H4 (cell line): Measurements from ENCODE around the gene BEAN1. TPM values are rescaled to one million over a fixed set of nuclear protein-coding genes. Genes with fewer than 3 reads are reported as not detected.

Experiments
- DNase-seq: peaks from one replicate; pipeline ENCODE4 v3.0.0-alpha.2; 2015; ENCODE audit warnings: low spot score
- total RNA-seq: library from RNA; depleted of rRNA; stranded (reverse); fragments of >200 nt; shearing (Covaris generic); gene quantifications from 2 replicates; pipeline ENCODE4 v1.2.3, GENCODE V29; 2014

Gene BEAN1
- total RNA-seq, 1 experiment from 2014 or later: 0.89 TPM

GRCh38 chr16:66419527-66419926 is 7.6 kb upstream of the BEAN1 start:
- DNase-seq: no peak

GRCh38 chr16:66420396-66420795 is 6.7 kb upstream of the BEAN1 start:
- no peak for DNase-seq

GRCh38 chr16:66421891-66422290 is 5.2 kb upstream of the BEAN1 start:
- no peak for DNase-seq

GRCh38 chr16:66422366-66422765 is 4.7 kb upstream of the BEAN1 start:
- no peak for DNase-seq

GRCh38 chr16:66423177-66423576 is 3.9 kb upstream of the BEAN1 start:
- no peak for DNase-seq

DNA sequence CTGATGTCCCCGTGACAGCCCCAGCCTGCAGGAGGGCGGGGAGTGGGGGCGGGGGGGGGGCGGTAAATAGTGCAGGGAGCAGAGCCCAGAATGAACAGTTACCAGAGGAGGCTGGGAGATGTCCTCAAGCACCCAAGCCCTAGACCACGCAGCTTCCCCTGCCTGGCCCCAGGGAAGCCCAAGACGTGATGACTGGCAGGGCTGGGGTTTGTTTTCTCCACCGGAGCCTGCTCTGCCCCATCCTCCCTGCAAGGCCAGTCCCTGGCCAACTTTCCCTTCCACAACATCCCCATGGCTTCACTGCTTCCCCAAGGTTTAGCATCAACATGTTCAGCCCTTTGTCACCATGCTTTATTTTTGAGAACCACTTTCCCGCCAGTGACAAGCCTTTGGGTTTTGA is 1.4 kb upstream of the BEAN1 start:
- no peak for DNase-seq

GRCh38 chr16:66426112-66427035 is 721 bp upstream of the BEAN1 start:
- DNase-seq: no peak

GRCh38 chr16:66427871-66428681 is 981 bp downstream of the BEAN1 start:
- no peak for DNase-seq

- no peak for DNase-seq
Measured at GRCh38 chr16:66428682-66429251, 1.7 kb downstream of the BEAN1 start.

- DNase-seq: no peak
Measured at GRCh38 chr16:66429290-66429962, 2.3 kb downstream of the BEAN1 start.

DNA sequence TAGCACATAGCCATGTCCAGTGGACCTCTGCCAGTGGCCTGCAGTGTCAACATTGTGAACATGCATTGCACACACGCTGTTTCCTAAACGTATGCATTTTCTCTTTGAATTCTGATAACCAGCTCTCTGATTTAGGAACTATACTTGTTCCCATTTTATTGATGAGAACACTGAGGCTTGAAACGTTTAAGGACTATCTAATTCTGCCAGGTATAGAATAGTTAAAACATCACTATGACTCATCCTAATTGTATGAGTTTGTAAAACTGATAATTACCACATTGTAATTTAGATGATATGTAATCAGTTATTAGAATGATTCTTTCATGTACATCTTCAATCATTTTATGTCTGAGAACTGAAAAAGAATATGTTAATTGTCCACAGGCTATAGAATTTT is 3.1 kb downstream of the BEAN1 start:
- no peak for DNase-seq

- no peak for DNase-seq
Measured at GRCh38 chr16:66431760-66432159, 4.7 kb downstream of the BEAN1 start.

DNA sequence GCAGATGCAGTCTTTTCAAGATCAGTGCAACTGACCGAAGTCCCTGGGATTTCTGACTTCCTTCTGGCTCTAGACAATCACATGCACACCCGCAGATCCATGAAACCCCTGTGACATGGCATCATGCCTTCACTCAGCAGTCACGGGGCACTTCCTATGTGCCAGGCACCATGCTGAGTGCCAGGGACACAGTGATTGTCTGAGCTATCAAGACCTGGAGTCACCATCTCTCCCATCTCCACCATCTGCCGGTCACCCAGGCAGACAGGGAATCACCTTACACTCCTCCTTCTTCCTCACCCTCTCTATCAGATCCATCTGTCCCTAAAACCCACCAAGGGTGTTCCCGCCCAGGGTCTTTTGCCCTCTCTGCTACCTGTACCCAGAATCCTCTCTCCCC is 5.3 kb downstream of the BEAN1 start:
- no peak for DNase-seq

GRCh38 chr16:66434619-66435430 is 7.7 kb downstream of the BEAN1 start:
- no peak for DNase-seq

DNA sequence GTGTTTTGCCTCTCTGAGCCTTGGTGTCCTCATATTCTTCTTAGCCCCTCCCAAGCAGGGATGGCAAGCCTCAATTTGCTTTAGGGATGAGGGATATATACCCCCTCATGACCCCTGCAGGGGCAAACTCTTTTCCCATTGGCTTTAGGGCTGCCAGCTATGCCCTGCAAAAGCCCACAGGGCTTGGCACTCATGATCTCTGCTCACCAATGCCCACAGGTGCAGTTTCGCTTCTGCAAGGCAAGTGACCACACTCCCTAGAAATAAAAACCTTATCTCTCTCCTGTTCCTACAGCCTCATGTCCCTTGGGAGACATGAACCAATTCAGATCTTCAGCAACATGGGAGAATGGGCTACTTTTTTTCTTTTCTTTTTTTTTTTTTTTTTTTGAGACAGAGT is 8.8 kb downstream of the BEAN1 start:
- DNase-seq: no peak

DNA sequence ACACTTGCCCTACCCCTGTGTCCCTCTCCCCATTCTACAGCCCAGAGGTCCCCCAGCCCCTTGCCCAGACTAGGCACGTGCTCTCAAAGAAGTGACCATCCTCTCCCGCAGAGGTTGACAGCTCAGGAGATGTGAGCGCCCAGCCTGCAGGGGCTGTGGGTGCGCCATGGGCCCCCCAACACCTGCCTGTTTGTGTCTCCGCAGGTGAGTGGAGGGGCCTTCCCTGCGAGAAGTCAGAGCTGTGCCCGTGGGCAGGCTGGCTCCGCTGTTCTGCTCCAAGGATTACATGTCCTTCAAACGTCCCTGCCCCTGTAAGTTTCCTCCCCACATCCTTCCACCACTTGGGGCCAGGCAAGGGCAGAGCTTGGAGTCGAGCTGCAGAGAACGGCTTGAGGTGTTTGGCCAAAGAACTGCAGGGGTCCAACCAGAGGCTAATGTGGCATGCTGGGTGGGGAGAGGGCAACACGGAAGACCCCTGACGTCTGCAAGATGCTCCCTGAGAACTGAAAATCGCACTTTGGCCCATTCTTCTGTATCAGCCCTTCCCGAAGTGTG is 10.4 kb downstream of the BEAN1 start:
- DNase-seq: no peak

DNA sequence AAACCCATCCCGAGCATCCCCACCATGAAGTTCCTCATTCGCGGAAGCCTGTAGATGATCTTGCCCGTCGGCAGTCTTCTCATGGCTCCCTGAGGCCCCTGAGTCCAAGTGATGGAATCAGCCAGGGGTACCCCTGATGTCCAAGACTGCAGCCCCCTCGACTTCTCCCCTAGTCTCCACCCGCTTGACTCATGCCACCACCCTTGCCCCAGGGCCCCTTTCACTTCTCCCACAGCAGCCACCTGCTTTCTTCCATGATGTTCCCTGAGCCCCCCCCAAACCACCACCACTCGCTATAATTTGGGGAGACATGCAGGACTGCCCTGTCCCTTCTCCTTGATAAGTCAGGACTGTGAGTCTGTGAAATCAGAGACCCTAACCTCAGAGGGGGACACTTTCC is 11.4 kb downstream of the BEAN1 start:
- no peak for DNase-seq

GRCh38 chr16:66439051-66439730 is 12.1 kb downstream of the BEAN1 start:
- no peak for DNase-seq

GRCh38 chr16:66440271-66440802 is 13.2 kb downstream of the BEAN1 start:
- DNase-seq: no peak

- DNase-seq: no peak
Measured at GRCh38 chr16:66440970-66441369, 13.9 kb downstream of the BEAN1 start.
